GM12874 (cell line): Measurements from ENCODE around the gene RAB33B.

ENCODE experiments used
- TF ChIP-seq, protein P1 (sequence below): IDR thresholded peaks from 2 replicates; pipeline ENCODE4 v1.5.1; 2011; ENCODE audit warnings: low read depth, mild to moderate bottlenecking, control low read depth, low read length, moderate library complexity; ENCODE audit not compliant: insufficient read depth

Gene RAB33B

DNA sequence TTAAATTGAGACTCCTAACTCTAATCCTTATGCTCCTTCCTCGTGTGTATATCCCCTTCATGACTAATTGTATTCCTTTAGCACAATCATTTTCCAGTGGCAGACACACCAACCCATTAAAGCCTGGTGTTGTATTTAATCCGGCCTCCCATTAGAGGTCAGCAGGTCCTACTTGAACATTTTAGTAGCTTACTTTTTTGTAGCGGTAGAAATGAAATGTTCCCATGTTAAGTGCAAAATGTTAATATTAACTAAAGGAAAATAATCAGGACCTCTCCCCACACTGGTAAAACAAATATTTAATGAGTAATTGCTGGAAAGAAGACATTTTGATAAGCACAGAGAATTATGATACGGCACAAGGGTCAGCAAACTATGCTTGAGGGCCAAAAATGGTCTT, 3.4 kb downstream of the RAB33B start:
- TF ChIP-seq, protein P1, sequence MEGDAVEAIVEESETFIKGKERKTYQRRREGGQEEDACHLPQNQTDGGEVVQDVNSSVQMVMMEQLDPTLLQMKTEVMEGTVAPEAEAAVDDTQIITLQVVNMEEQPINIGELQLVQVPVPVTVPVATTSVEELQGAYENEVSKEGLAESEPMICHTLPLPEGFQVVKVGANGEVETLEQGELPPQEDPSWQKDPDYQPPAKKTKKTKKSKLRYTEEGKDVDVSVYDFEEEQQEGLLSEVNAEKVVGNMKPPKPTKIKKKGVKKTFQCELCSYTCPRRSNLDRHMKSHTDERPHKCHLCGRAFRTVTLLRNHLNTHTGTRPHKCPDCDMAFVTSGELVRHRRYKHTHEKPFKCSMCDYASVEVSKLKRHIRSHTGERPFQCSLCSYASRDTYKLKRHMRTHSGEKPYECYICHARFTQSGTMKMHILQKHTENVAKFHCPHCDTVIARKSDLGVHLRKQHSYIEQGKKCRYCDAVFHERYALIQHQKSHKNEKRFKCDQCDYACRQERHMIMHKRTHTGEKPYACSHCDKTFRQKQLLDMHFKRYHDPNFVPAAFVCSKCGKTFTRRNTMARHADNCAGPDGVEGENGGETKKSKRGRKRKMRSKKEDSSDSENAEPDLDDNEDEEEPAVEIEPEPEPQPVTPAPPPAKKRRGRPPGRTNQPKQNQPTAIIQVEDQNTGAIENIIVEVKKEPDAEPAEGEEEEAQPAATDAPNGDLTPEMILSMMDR: no peak

DNA sequence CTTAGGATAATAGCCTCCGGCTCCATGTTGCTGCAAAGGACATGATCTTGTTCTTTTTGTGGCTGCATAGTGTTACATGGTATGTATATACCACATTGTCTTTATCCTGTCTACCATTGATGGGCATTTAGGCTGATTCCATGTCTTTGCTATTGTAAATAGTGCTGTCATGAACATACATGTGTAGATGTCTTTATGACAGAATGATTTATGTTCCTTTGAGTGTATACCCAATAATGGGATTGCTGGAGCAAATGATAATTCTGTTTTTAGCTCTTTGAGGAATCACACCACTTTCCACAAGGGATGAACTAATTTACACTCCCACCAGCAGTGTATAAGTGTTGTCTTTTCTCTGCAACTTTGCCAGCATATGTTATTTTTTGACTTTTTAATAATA, 4.6 kb downstream of the RAB33B start:
- TF ChIP-seq, protein P1: no peak

DNA sequence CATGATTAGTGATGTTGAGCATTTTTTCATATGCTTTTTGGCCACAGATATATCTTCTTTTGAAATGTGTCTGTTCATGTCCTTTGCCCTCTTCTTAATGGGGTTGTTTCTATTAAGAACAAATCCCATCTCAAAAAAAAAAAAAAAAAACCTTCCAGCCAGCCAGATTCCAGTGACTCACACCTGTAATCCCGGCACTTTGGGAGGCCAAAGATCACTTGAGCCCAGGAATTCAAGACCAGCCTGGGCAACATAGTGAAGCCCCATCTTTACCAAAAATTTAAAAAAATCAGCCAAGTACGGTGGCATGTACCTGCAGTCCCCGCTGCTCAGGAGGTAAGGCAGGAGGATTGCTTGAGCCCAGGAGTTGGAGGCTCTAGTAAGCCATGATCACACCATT, 5.1 kb downstream of the RAB33B start:
- TF ChIP-seq, protein P1: no peak

DNA sequence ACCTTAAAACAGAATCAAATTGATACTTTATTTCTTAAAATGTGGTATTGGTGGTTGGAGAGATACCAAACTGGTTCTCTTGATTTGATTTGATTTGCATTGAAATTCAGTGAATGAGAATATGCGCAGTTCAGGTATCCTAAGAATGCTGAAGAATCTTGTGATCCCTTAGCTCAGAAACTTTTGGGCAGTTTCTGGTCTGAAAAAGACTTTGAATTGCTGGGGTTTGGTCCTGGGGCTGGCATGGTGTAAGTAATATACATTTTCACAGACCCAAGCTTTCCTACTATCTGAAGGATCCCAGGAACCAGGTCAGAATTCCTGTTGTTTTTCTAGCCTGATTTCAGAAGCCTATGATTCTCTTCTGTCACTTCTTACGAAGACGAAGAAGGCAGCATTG, 6.6 kb downstream of the RAB33B start:
- TF ChIP-seq, protein P1: no peak

DNA sequence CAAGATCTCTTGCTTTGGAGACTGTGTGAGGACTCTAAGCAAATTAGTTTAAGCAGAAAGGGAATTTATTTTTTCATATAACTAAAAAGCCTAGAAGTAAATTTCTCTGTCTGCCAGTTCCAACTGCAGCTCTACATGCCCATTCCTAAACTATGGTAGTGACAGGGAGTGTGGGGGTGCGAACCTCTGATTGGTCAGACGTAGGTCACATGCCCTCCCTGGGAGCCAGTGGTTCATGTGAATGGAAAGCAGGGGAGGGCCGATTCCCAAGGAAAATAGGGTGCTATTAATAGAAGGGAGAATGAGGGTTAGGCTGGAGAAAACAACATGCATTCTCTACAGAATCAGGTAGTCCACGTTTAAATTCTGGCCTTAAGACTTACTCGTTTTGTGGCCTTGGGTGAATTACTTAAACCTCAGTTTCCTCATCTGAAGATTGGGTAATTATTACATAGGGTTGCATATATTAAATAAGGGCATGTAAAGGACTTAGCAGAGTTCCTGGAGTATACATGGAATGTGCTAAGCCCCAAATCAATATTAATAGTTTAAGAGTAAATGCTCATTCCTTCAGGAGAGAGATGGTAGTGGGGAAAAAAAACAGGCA, 7.2 kb downstream of the RAB33B start:
- TF ChIP-seq, protein P1: no peak

DNA sequence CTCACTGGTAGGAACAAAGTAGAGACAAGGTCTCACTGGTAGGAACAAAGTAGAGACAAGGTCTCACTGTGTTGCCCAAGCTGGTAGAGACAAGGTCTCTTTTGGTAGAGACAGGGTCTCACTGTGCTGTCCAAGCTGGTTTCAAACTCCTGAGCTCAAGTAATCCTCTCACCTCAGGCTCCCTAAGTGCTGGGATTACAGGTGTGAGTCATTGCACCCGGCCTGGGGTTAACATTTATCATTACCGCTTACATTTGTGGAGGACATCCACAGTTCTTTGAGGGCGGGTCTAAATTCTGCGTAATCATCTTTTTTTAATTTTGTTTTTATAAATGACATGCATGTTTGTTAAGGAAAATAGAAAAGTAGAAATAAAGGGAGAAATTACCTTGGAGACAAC, 12.0 kb downstream of the RAB33B start:
- TF ChIP-seq, protein P1: no peak

DNA sequence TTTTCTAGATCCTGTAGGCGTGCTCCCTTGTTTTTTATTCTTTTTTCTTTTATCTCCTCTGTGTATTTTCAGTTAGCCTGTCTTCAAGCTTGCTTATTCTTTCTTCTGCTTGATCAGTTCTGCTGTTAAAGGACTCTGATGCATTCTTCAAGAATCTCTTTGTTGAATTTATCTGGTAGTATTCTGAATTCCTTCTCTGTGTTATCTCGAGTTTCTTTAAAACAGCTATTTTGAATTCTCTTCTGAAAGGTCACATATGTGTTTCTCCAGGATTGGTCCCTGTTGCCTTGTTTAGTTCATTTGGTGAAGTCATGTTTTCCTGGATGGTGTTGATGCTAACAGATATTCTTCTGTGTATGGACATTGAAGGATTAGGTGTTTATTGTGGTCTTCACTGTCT, 15.3 kb downstream of the RAB33B start:
- TF ChIP-seq, protein P1: no peak
